Spleen (tissue), 7 donors: ENCODE results near the gene DDR2.

Experiments used
- CTCF ChIP-seq, 11 experiments: fragments of 200-600 bp in 7 of 11; fragments of 450-650 bp in 4 of 11; sonication (generic) in 4 of 11; IDR thresholded peaks in 8 of 11; conservative IDR thresholded peaks in 3 of 11; 1 replicate in 7 of 11; 2 replicates in 4 of 11; pipeline versions ENCODE4 v1.4.0 to v1.8.0; 2016 to 2021; ENCODE audit warnings: antibody characterized with exemption in 11 of 11, inconsistent platforms in 4 of 11, mild to moderate bottlenecking in 1 of 11
- POLR2A ChIP-seq, 3 donors: fragments of 450-650 bp; IDR thresholded peaks; one replicate each; pipeline ENCODE4 v1.5.1; 2017; ENCODE audit warnings: antibody characterized with exemption in 3 of 3, mild to moderate bottlenecking in 1 of 3
- POLR2AphosphoS5 ChIP-seq, 3 donors: sonication (generic); formaldehyde crosslinking; IDR thresholded peaks; one replicate each; pipeline ENCODE4 v1.5.1; 2017; ENCODE audit warnings: antibody characterized with exemption in 3 of 3
- donor health status: DM: no; HTN: no; CAD: no; lungs with moderate emphysema.
- donor health status: DM: no; HTN: no; CAD: no.
- donor health status: DM: no; HTN: no; CAD: no.

DNA sequence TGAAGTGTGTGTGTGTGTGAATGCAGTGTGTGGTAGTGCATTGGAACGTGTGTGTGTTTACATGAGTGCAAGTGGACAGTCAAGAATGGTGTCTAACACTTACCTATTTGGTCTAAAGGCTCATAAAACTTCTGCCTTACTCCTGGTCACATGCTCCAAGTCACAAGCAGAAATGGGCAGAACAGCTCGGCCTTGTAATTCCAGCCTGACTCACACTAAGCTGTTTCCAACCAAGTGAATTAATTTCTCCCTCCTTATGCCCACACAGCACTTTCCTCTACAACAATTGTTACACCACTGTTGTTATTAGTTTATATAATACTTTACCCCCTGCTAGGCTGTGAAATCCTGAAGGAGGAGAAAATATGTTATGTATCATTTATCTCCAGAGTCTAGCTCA is 43.8 kb downstream of the DDR2 start:
- no peak for TF ChIP-seq CTCF (IDR thresholded peaks at IDR 0.05 in 8 of 11, conservative IDR thresholded peaks at IDR 0.05 in 3 of 11)
- TF ChIP-seq POLR2AphosphoS5 (IDR thresholded peaks at IDR 0.05): no peak
- no peak for TF ChIP-seq POLR2A (IDR thresholded peaks at IDR 0.05)
